Measurements from ENCODE around the gene EIF1. TPM values are rescaled to one million over a fixed set of nuclear protein-coding genes. Genes with fewer than 3 reads are reported as not detected.

Gene EIF1
- total and polyA plus RNA-seq, 2 experiments from 2014 or later, result 272 to 603 TPM

GRCh38 chr17:41658846-41659245, 29.8 kb upstream of the EIF1 start:
- H3K4me3 ChIP-seq, result no peak overlapping the region
- peaks cover 20% of the 10 kb centered on the region for H3K4me1 Mint-ChIP-seq
- no peak overlapping the region for H3K27ac ChIP-seq (ENCODE audit: low read depth)
- H4K20me1 ChIP-seq (replicated peaks; ENCODE audit: insufficient read depth), result no peaks in the 10 kb centered on the region
- no peak overlapping the region for H3K4me2 ChIP-seq
- H3K9me2 ChIP-seq (ENCODE audit: insufficient read depth), result no peaks in the 10 kb centered on the region
- no peaks in the 10 kb centered on the region for H3K27me3 ChIP-seq (ENCODE audit: insufficient read depth)
- H3K4me1 ChIP-seq (ENCODE audit: insufficient read depth), result peaks cover 5% of the 10 kb centered on the region
- no peaks in the 10 kb centered on the region for H3K36me3 Mint-ChIP-seq (ENCODE audit: low read depth)
- H3K4me3 Mint-ChIP-seq, result no peak overlapping the region
- no peaks in the 10 kb centered on the region for H3K79me2 ChIP-seq (replicated peaks; ENCODE audit: insufficient read depth)
- DNase-seq (ENCODE audit: low spot score) (no peak), ATAC-seq (no peak)
- H3K27me3 Mint-ChIP-seq (ENCODE audit: insufficient read depth, low read depth, poor library complexity), result peaks cover 13% of the 10 kb centered on the region
- H2AFZ ChIP-seq, result no peak overlapping the region
- no peak overlapping the region for H3K27ac Mint-ChIP-seq
- H3K9me3 Mint-ChIP-seq, result no peaks in the 10 kb centered on the region
- no peaks in the 10 kb centered on the region for H3K36me3 ChIP-seq (ENCODE audit: insufficient read depth)
- TF ChIP-seq NANOG (IDR thresholded peaks at IDR 0.05; ENCODE audit: borderline replicate concordance), result no peak
- TF ChIP-seq ZNF114 (CRISPR knock-in tag; IDR thresholded peaks at IDR 0.05), result no peak
- TF ChIP-seq REST (IDR thresholded peaks at IDR 0.05; ENCODE audit: unreplicated experiment), result no peak
- TF ChIP-seq ZNF462 (CRISPR knock-in tag; IDR thresholded peaks at IDR 0.05), result no peak
- TF ChIP-seq JUNB (IDR thresholded peaks at IDR 0.05; ENCODE audit: unreplicated experiment), result no peak
- no peak for TF ChIP-seq STAT1 (IDR thresholded peaks at IDR 0.05; ENCODE audit: unreplicated experiment)
- TF ChIP-seq ZNF331 (CRISPR knock-in tag; IDR thresholded peaks at IDR 0.05; ENCODE audit: low read depth), result no peak
- TF ChIP-seq EZH2phosphoT487 (IDR thresholded peaks at IDR 0.05; ENCODE audit: unreplicated experiment), result no peak
- no peak for TF ChIP-seq CTCF (conservative IDR thresholded peaks at IDR 0.05; ENCODE audit: low read depth in 2 of 2)
- TF ChIP-seq ETS1 (IDR thresholded peaks at IDR 0.05), result no peak
- no peak for TF ChIP-seq CREB1 (CRISPR knock-in tag; IDR thresholded peaks at IDR 0.05; ENCODE audit: low read depth)
- no peaks in the 10 kb centered on the region for H3F3A ChIP-seq (replicated peaks; ENCODE audit: low read depth)

Data from GM23338 (cell line).